AG10803 (cell line): ENCODE results near the gene UNC13D.

ENCODE experiments used
- DNase-seq: peaks from one replicate; pipeline ENCODE4 v3.0.0; 2010; ENCODE audit warnings: low read depth
- H3K4me3 ChIP-seq: 2 replicates; pipeline ENCODE4 v1.5.1; 2011; ENCODE audit warnings: mild to moderate bottlenecking, low read length, control low read depth
- CTCF ChIP-seq: conservative IDR thresholded peaks from 2 replicates; pipeline ENCODE4 v1.5.1; 2011; ENCODE audit warnings: mild to moderate bottlenecking, low read length, control low read depth, inconsistent platforms

UNC13D gene

GRCh38 chr17:75819116-75819515, 25.1 kb downstream of the UNC13D start:
- no peak for TF ChIP-seq CTCF
- no peak overlapping the region for H3K4me3 ChIP-seq
- DNase-seq, result no peak

- no peak for TF ChIP-seq CTCF
- no peak overlapping the region for H3K4me3 ChIP-seq
- DNase-seq, result no peak
These were observed 25.8 kb downstream of the UNC13D start for GRCh38 chr17:75818326-75818885.

GRCh38 chr17:75817571-75817970, 26.6 kb downstream of the UNC13D start:
- no peak for DNase-seq
- TF ChIP-seq CTCF, result no peak
- H3K4me3 ChIP-seq, result no peak overlapping the region

GRCh38 chr17:75816693-75817092, 27.5 kb downstream of the UNC13D start:
- no peak for TF ChIP-seq CTCF
- DNase-seq, result no peak
- no peak overlapping the region for H3K4me3 ChIP-seq

- no peak for TF ChIP-seq CTCF
- H3K4me3 ChIP-seq, result no peak overlapping the region
- DNase-seq, result no peak
These were observed 28.8 kb downstream of the UNC13D start for GRCh38 chr17:75815399-75815798.

- H3K4me3 ChIP-seq, result no peak overlapping the region
- peak; percentile 44 for DNase-seq
- TF ChIP-seq CTCF, result no peak
These were observed 29.3 kb downstream of the UNC13D start for GRCh38 chr17:75814900-75815373.

- DNase-seq, result no peak
- no peak overlapping the region for H3K4me3 ChIP-seq
- no peak for TF ChIP-seq CTCF
These were observed 30.2 kb downstream of the UNC13D start for GRCh38 chr17:75814021-75814395.
